Measurements from ENCODE around the gene FGF14.

FGF14 gene

DNA sequence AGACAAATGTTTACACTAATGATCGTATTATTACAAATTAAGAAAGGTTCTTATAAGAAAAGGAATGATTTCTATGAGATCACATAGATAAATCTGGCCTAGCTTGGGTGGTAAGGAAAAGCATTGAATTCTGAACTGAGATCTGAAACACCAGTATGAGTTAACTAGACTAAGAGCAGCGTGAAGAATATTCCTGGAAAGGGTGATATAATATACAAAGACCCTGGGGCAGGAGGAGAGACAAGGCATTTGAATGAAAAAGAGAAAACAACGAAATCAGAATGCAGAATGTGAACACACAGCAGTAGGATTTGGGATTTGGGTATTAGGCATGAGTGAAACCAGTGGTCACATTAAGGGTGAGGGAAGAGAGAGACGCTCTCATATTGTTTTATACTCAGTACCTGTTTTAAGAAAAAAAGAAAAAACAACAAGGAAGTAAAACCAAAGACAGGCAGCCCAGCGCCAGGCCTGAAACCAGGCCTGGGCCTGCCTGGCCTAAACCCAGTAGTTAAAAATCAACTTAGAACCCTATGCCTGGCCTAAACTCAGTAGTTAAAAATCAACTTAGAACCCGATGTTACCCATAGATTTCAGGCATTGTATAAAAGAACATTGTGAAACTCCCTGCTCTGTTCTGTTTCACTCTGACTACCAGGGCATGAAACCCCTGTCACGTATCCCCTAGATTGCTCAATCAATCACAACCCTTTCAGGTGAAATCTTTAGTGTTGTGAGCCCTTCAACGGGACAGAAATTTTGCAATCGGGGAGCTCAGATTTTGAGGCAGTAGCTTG, 662.3 kb downstream of the FGF14 start (continued):
- TF ChIP-seq ZNF19 (tag by site-specific recombination; IDR thresholded peaks at IDR 0.05; ENCODE audit: low read depth), result no peak
- no peak for TF ChIP-seq ZNF529 (tag by site-specific recombination; IDR thresholded peaks at IDR 0.05; ENCODE audit: insufficient replicate concordance)
- no peak for TF ChIP-seq REPIN1 (tag by site-specific recombination; IDR thresholded peaks at IDR 0.05; ENCODE audit: low read depth)

DNA sequence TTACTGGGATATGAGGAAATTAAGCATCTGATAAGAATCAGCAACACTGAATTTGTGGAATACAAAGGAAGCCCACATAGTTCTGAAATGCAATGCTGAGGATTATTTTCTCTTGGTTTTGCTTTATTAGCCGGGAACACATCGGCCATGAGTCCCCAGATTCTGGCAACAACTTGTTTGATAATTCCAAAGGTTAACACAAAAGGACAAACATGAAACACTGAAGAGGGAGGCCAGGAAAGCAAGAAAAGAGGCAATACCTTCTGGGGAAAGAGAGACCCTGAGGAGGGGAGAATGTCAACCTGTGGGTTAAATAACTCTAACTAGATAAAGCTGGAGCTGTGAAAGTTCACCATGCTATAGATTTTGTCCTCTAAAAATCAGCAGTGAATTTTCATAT, 663.5 kb downstream of the FGF14 start:
- Histone ChIP-seq H3K9me3 (ENCODE audit: control insufficient read depth, insufficient read depth, low read depth, low read length) (no peaks in the 10 kb centered on the region), H3K27ac (ENCODE audit: extremely low read depth, low read depth, low read length) (no peak overlapping the region), H3K4me3 (ENCODE audit: low read depth, low read length) (no peak overlapping the region), H3K4me1 (ENCODE audit: control insufficient read depth, insufficient read depth, low read length) (no peaks in the 10 kb centered on the region), H3K36me3 (ENCODE audit: control insufficient read depth in 2 of 2, insufficient read depth in 1 of 2, low read length in 2 of 2) (no peaks in the 10 kb centered on the region)
- CTCF ChIA-PET, result no interaction called here
- POLR2A ChIA-PET, result no interaction called here
- TF ChIP-seq ZNF132 (tag by site-specific recombination; IDR thresholded peaks at IDR 0.05; ENCODE audit: borderline replicate concordance) (no peak), ZNF629 (tag by site-specific recombination; IDR thresholded peaks at IDR 0.05) (no peak), KLF16 (tag by site-specific recombination; IDR thresholded peaks at IDR 0.05) (no peak), ZNF274 (IDR thresholded peaks at IDR 0.05; ENCODE audit: low read length) (no peak), ZNF274 (tag by site-specific recombination; IDR thresholded peaks at IDR 0.05; ENCODE audit: borderline replicate concordance) (no peak), ZNF48 (tag by site-specific recombination; IDR thresholded peaks at IDR 0.05) (no peak), ZNF664 (tag by site-specific recombination; IDR thresholded peaks at IDR 0.05) (no peak), TSHZ1 (tag by site-specific recombination; IDR thresholded peaks at IDR 0.05; ENCODE audit: borderline replicate concordance) (no peak), ZNF76 (tag by site-specific recombination; IDR thresholded peaks at IDR 0.05; ENCODE audit: borderline replicate concordance, low read depth) (no peak), ZNF791 (tag by site-specific recombination; IDR thresholded peaks at IDR 0.05) (no peak), ZFP37 (tag by site-specific recombination; IDR thresholded peaks at IDR 0.05) (no peak), ZNF830 (tag by site-specific recombination; IDR thresholded peaks at IDR 0.05; ENCODE audit: low read depth) (no peak), ZNF677 (tag by site-specific recombination; IDR thresholded peaks at IDR 0.05) (no peak)
- TF ChIP-seq, protein P1, sequence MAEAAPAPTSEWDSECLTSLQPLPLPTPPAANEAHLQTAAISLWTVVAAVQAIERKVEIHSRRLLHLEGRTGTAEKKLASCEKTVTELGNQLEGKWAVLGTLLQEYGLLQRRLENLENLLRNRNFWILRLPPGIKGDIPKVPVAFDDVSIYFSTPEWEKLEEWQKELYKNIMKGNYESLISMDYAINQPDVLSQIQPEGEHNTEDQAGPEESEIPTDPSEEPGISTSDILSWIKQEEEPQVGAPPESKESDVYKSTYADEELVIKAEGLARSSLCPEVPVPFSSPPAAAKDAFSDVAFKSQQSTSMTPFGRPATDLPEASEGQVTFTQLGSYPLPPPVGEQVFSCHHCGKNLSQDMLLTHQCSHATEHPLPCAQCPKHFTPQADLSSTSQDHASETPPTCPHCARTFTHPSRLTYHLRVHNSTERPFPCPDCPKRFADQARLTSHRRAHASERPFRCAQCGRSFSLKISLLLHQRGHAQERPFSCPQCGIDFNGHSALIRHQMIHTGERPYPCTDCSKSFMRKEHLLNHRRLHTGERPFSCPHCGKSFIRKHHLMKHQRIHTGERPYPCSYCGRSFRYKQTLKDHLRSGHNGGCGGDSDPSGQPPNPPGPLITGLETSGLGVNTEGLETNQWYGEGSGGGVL (tag by site-specific recombination; IDR thresholded peaks at IDR 0.05), result no peak
- TF ChIP-seq, protein P2, sequence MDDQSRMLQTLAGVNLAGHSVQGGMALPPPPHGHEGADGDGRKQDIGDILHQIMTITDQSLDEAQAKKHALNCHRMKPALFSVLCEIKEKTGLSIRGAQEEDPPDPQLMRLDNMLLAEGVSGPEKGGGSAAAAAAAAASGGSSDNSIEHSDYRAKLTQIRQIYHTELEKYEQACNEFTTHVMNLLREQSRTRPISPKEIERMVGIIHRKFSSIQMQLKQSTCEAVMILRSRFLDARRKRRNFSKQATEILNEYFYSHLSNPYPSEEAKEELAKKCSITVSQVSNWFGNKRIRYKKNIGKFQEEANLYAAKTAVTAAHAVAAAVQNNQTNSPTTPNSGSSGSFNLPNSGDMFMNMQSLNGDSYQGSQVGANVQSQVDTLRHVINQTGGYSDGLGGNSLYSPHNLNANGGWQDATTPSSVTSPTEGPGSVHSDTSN (CRISPR knock-in tag; IDR thresholded peaks at IDR 0.05), result no peak
- TF ChIP-seq, protein P3, sequence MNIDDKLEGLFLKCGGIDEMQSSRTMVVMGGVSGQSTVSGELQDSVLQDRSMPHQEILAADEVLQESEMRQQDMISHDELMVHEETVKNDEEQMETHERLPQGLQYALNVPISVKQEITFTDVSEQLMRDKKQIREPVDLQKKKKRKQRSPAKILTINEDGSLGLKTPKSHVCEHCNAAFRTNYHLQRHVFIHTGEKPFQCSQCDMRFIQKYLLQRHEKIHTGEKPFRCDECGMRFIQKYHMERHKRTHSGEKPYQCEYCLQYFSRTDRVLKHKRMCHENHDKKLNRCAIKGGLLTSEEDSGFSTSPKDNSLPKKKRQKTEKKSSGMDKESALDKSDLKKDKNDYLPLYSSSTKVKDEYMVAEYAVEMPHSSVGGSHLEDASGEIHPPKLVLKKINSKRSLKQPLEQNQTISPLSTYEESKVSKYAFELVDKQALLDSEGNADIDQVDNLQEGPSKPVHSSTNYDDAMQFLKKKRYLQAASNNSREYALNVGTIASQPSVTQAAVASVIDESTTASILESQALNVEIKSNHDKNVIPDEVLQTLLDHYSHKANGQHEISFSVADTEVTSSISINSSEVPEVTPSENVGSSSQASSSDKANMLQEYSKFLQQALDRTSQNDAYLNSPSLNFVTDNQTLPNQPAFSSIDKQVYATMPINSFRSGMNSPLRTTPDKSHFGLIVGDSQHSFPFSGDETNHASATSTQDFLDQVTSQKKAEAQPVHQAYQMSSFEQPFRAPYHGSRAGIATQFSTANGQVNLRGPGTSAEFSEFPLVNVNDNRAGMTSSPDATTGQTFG (tag by site-specific recombination; IDR thresholded peaks at IDR 0.05; ENCODE audit: borderline replicate concordance), result no peak
- TF ChIP-seq, protein P4, sequence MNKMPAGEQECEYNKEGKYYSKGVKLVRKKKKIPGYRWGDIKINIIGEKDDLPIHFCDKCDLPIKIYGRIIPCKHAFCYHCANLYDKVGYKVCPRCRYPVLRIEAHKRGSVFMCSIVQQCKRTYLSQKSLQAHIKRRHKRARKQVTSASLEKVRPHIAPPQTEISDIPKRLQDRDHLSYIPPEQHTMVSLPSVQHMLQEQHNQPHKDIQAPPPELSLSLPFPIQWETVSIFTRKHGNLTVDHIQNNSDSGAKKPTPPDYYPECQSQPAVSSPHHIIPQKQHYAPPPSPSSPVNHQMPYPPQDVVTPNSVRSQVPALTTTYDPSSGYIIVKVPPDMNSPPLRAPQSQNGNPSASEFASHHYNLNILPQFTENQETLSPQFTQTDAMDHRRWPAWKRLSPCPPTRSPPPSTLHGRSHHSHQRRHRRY (tag by site-specific recombination; IDR thresholded peaks at IDR 0.05), result no peak
